Sigmoid colon (tissue), 4 donors: ENCODE data around the gene MS4A4A.

Experiments
- POLR2A ChIP-seq, 2 donors: fragments of 450-650 bp; IDR thresholded peaks; one replicate each; pipeline ENCODE4 v1.6.1; 2016; ENCODE audit warnings: antibody characterized with exemption in 2 of 2, mild to moderate bottlenecking in 2 of 2, moderate library complexity in 2 of 2
- POLR2AphosphoS5 ChIP-seq, 4 donors: sonication (generic); formaldehyde crosslinking; IDR thresholded peaks; one replicate each; pipeline ENCODE4 v1.6.1; 2017; ENCODE audit warnings: antibody characterized with exemption in 4 of 4
- TF ChIP-seq, protein P1 (sequence below), 4 experiments: fragments of 450-650 bp in 3 of 4; fragments of 200-600 bp in 1 of 4; IDR thresholded peaks; one replicate each; pipeline ENCODE4 v1.5.1; 2016 to 2019; ENCODE audit warnings: antibody characterized with exemption in 4 of 4, mild to moderate bottlenecking in 3 of 4, moderate library complexity in 2 of 4

- TF ChIP-seq POLR2AphosphoS5 (IDR thresholded peaks at IDR 0.05) (no peak), POLR2A (IDR thresholded peaks at IDR 0.05) (no peak)
- TF ChIP-seq, protein P1, sequence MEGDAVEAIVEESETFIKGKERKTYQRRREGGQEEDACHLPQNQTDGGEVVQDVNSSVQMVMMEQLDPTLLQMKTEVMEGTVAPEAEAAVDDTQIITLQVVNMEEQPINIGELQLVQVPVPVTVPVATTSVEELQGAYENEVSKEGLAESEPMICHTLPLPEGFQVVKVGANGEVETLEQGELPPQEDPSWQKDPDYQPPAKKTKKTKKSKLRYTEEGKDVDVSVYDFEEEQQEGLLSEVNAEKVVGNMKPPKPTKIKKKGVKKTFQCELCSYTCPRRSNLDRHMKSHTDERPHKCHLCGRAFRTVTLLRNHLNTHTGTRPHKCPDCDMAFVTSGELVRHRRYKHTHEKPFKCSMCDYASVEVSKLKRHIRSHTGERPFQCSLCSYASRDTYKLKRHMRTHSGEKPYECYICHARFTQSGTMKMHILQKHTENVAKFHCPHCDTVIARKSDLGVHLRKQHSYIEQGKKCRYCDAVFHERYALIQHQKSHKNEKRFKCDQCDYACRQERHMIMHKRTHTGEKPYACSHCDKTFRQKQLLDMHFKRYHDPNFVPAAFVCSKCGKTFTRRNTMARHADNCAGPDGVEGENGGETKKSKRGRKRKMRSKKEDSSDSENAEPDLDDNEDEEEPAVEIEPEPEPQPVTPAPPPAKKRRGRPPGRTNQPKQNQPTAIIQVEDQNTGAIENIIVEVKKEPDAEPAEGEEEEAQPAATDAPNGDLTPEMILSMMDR (IDR thresholded peaks at IDR 0.05), result peak in 2 of 4 experiments; percentile 28 to 51
Observed at GRCh38 chr11:60334005-60334620, 53.6 kb downstream of the MS4A4A start.
